ENCODE data around the gene CTBP2.
"Not testable (repeated sequence)": the region's sequence is repeated elsewhere in the genome, so short reads cannot be mapped to it uniquely, and the experiment has no call there.

Gene CTBP2

GRCh38 chr10:125154529-125154928 lies 5.8 kb downstream of the CTBP2 start:
- no peak for TF ChIP-seq CTCF (IDR thresholded peaks at IDR 0.05; ENCODE audit: insufficient read depth, low read depth, low read length, missing control alignments)
- no peak for DNase-seq (ENCODE audit: low read depth)
- no peak overlapping the region for H3K4me3 ChIP-seq (ENCODE audit: low read depth, low read length)

- no peak overlapping the region for H3K4me3 ChIP-seq (ENCODE audit: low read depth, low read length)
- TF ChIP-seq CTCF (IDR thresholded peaks at IDR 0.05; ENCODE audit: insufficient read depth, low read depth, low read length, missing control alignments): no peak
- no peak for DNase-seq (ENCODE audit: low read depth)
Measured at GRCh38 chr10:125153703-125154490, 6.5 kb downstream of the CTBP2 start.

- DNase-seq (ENCODE audit: low read depth): no peak
- no peak overlapping the region for H3K4me3 ChIP-seq (ENCODE audit: low read depth, low read length)
- no peak for TF ChIP-seq CTCF (IDR thresholded peaks at IDR 0.05; ENCODE audit: insufficient read depth, low read depth, low read length, missing control alignments)
Measured at GRCh38 chr10:125152450-125153368, 7.7 kb downstream of the CTBP2 start.

- no peak overlapping the region for H3K4me3 ChIP-seq (ENCODE audit: low read depth, low read length)
- no peak for TF ChIP-seq CTCF (IDR thresholded peaks at IDR 0.05; ENCODE audit: insufficient read depth, low read depth, low read length, missing control alignments)
Measured at GRCh38 chr10:125151553-125152449, 8.6 kb downstream of the CTBP2 start.

GRCh38 chr10:125151170-125151552 lies 9.2 kb downstream of the CTBP2 start:
- no peak overlapping the region for H3K4me3 ChIP-seq (ENCODE audit: low read depth, low read length)
- no peak for TF ChIP-seq CTCF (IDR thresholded peaks at IDR 0.05; ENCODE audit: insufficient read depth, low read depth, low read length, missing control alignments)
- DNase-seq (ENCODE audit: low read depth): no peak

More at GRCh38 chr10:125151553-125152449, 8.6 kb downstream of the CTBP2 start:
- DNase-seq (ENCODE audit: low read depth): no peak

GRCh38 chr10:125150376-125151083 lies 9.8 kb downstream of the CTBP2 start:
- H3K4me3 ChIP-seq (ENCODE audit: low read depth, low read length); DNase-seq (ENCODE audit: low read depth): not testable (repeated sequence)

Measured in GM12865 (cell line).